ENCODE data around the gene NUP205.

Gene NUP205

DNA sequence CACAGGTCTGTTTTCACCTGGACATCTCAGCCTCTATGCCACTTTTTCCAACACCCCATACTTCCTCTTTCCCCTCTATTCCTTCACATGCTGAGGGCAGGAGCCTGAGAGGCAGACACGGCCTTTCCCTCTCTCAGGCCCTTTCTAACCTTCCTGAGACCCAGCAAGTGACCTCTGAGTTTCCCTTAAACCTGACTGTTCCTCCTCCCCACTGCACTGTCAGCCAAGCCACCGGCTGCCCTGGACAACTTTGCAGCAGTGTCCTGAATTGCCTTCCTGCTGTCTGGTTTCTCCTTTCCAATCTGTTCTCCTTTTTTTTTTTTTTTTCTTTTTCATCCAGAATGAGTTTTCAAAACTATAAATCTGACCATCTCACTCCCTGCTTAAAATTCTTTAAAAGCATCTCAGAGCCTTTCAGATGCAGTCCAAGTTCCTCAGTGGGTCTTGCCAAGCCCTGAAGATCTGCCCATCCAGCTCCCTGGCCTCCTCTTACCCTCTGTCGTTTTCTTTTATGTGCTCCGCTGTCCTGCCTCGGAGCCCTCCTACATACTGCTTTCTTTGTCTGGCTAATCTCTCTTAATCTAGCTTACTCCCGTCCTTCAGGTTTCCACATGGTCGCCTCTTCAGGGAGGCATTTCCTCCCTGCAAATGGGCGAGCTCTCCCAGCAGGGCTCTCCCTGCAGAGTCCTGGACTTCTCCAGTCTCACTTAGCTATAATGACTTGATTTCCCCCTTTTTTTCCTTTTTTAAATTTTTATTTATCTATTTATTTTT, 139.7 kb downstream of the NUP205 start:
- no peak for DNase-seq (ENCODE audit: low read depth in 4 of 4, low spot score in 1 of 4)

Measured in stimulated activated CD4-positive, alpha-beta T cell treated with anti-CD3 and anti-CD28 coated beads, Interleukin-1b, Interleukin-23, amount 100 ng/mL, for 24 hours (primary cell).